OCI-LY7 (cell line): ENCODE results near the gene KHDRBS2. TPM values are rescaled to one million over a fixed set of nuclear protein-coding genes. Genes with fewer than 3 reads are reported as not detected.

Experiments
- BruUV-seq: library from RNA; stranded (reverse); fragments of 400-500 nt; replicated peaks from 2 replicates; lab custom pipeline; 2021; lab: Mats Ljungman, UMichigan
- CTCF ChIA-PET: fragments of 300-600 bp; sonication (Branson Sonifier 250); formaldehyde crosslinking; loops from one replicate; lab custom pipeline; 2022; ENCODE audit warnings: antibody characterized with exemption; ENCODE audit not compliant: unreplicated experiment; lab: Charles Lee
- POLR2A ChIA-PET: fragments of 300-600 bp; sonication (Branson Sonifier 250); formaldehyde crosslinking; loops from one replicate; lab custom pipeline; 2022; ENCODE audit warnings: antibody characterized with exemption; lab: Charles Lee
- DNase-seq: peaks from one replicate; pipeline ENCODE4 v3.0.0-alpha.2; 2015; ENCODE audit warnings: low spot score
- H2AFZ ChIP-seq: fragments of 200-600 bp; sonication (generic), shearing (Covaris generic); 2 replicates; pipeline ENCODE4 v1.6.1; 2014; ENCODE audit warnings: mild to moderate bottlenecking, antibody characterized with exemption, low read length, moderate library complexity
- H3K27ac ChIP-seq: fragments of 200-600 bp; sonication (generic); 2 replicates; pipeline ENCODE4 v1.5.1; 2014; ENCODE audit warnings: mixed run types, low read depth, mild to moderate bottlenecking, moderate library complexity, low read length, inconsistent platforms; ENCODE audit not compliant: poor library complexity, severe bottlenecking
- H3K36me3 ChIP-seq: fragments of 200-600 bp; sonication (generic); 2 replicates; pipeline ENCODE4 v1.6.1; 2014; ENCODE audit warnings: mild to moderate bottlenecking, antibody characterized with exemption, low read length, moderate library complexity, mixed read lengths; ENCODE audit not compliant: insufficient read depth
- H3K4me1 ChIP-seq: fragments of 200-600 bp; sonication (generic); 2 replicates; pipeline ENCODE4 v1.5.1; 2014; ENCODE audit warnings: mild to moderate bottlenecking, low read length; ENCODE audit not compliant: insufficient read depth, poor library complexity, severe bottlenecking
- H3K4me2 ChIP-seq: fragments of 200-600 bp; sonication (generic); 2 replicates; pipeline ENCODE4 v1.6.1; 2014; ENCODE audit warnings: mild to moderate bottlenecking, low read length
- H3K4me3 ChIP-seq: fragments of 200-600 bp; sonication (generic); 2 replicates; pipeline ENCODE4 v1.5.1; 2014; ENCODE audit warnings: mild to moderate bottlenecking, low read depth, low read length; ENCODE audit not compliant: poor library complexity, severe bottlenecking
- H3K79me2 ChIP-seq: fragments of 200-600 bp; sonication (generic); 2 replicates; pipeline ENCODE4 v1.6.1; 2016; ENCODE audit warnings: low read depth, mild to moderate bottlenecking, low read length, moderate library complexity, mixed read lengths; ENCODE audit not compliant: insufficient read depth
- H3K9me2 ChIP-seq: fragments of 200-600 bp; sonication (generic); 2 replicates; pipeline ENCODE4 v1.6.1; 2016; ENCODE audit warnings: mild to moderate bottlenecking, low read length, mixed read lengths; ENCODE audit not compliant: insufficient read depth
- H3K9me3 ChIP-seq: fragments of 200-600 bp; sonication (generic); 2 replicates; pipeline ENCODE4 v1.6.1; 2014; ENCODE audit warnings: mild to moderate bottlenecking, mixed run types, low read length, mixed read lengths
- H4K20me1 ChIP-seq: fragments of 200-600 bp; sonication (generic); 2 replicates; pipeline ENCODE4 v1.6.1; 2014; ENCODE audit warnings: mild to moderate bottlenecking, antibody characterized with exemption, low read length, moderate library complexity, mixed read lengths; ENCODE audit not compliant: insufficient read depth
- CTCF ChIP-seq: fragments of 200-600 bp; sonication (generic); conservative IDR thresholded peaks from 2 replicates; pipeline ENCODE4 v1.5.1; 2014; ENCODE audit warnings: mild to moderate bottlenecking, antibody characterized with exemption, low read length, moderate library complexity, mixed read lengths
- EZH2phosphoT487 ChIP-seq: fragments of 200-600 bp; sonication (generic); IDR thresholded peaks from 2 replicates; pipeline ENCODE4 v1.6.1; 2018; ENCODE audit warnings: low read depth, borderline replicate concordance, mild to moderate bottlenecking, mixed run types, antibody characterized with exemption, low read length, moderate library complexity, mixed read lengths
- intact Hi-C: fragments of 100-400 bp; cut with micrococcal nuclease; formaldehyde crosslinking; loops from one replicate; pipeline ENCODE4 v1.10.0; 2022; ENCODE audit not compliant: unreplicated experiment
- total RNA-seq, 2 experiments: library from RNA; depleted of rRNA in 1 of 2; stranded (reverse); fragments of >200 nt in 1 of 2; shearing (Covaris generic) in 1 of 2; gene quantifications; 2 replicates each; pipeline ENCODE4 v1.2.3, GENCODE V29; 2014 to 2022

The KHDRBS2 gene
- total RNA-seq, 2 experiments from 2014 or later, result 1.7 to 7.6 TPM

- Histone ChIP-seq H4K20me1 (no peaks in the 10 kb centered on the region), H3K9me2 (no peaks in the 10 kb centered on the region), H3K27ac (no peak overlapping the region), H2AFZ (no peak overlapping the region), H3K4me1 (no peaks in the 10 kb centered on the region), H3K9me3 (no peaks in the 10 kb centered on the region), H3K79me2 (no peaks in the 10 kb centered on the region), H3K36me3 (no peaks in the 10 kb centered on the region), H3K4me3 (no peak overlapping the region), H3K4me2 (no peak overlapping the region)
- intact Hi-C loops, result loop anchor here (10.0 kb wide), 1 partner anchor 262 kb away; no protein-coding TSS in a partner anchor
- DNase-seq, result no peak
- CTCF ChIA-PET, result no interaction called here
- TF ChIP-seq EZH2phosphoT487, result no peak
- no peak for TF ChIP-seq CTCF
- POLR2A ChIA-PET, result interaction anchor here (1.5 kb wide), 1 partner anchor 26 kb away, joined by 4 read pairs; no protein-coding TSS in a partner anchor
- no TSS peak for BruUV-seq
Measured at GRCh38 chr6:62146954-62147853, 138.8 kb downstream of the KHDRBS2 start.

GRCh38 chr6:62129127-62129526 is 156.9 kb downstream of the KHDRBS2 start:
- no peak for DNase-seq
- POLR2A ChIA-PET, result no interaction called here
- Histone ChIP-seq H3K36me3 (no peaks in the 10 kb centered on the region), H3K4me3 (no peak overlapping the region), H3K9me3 (no peaks in the 10 kb centered on the region), H3K27ac (no peak overlapping the region), H3K4me1 (no peaks in the 10 kb centered on the region), H3K9me2 (no peaks in the 10 kb centered on the region), H3K79me2 (no peaks in the 10 kb centered on the region), H4K20me1 (no peaks in the 10 kb centered on the region), H2AFZ (no peak overlapping the region), H3K4me2 (no peak overlapping the region)
- CTCF ChIA-PET, result no interaction called here
- TF ChIP-seq CTCF (no peak), EZH2phosphoT487 (no peak)
- intact Hi-C loops, result no loop called here
- BruUV-seq, result no TSS peak

DNA sequence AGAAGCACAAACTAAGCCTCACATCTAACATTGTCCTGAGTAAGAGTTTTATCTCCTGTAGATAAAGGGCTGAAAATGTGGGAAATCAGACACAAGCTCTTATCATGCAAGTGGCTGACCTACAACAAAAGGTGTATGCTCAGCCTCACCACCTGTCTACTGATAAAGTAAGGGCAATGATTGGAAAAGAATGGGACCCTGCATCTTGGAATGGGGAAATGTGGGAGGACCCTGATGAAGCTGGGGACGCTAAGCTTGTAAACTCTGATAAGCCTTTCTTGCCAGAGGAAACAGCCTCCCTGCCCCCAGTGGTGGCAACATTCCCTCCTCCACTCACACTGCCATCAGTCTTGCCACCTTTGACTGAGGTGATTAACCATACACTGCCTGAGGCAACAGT is 166.6 kb downstream of the KHDRBS2 start:
- CTCF ChIA-PET, result no interaction called here
- no peak overlapping the region for H3K27ac ChIP-seq
- no peaks in the 10 kb centered on the region for H3K9me3 ChIP-seq
- H3K79me2 ChIP-seq, result no peaks in the 10 kb centered on the region
- H3K4me3 ChIP-seq, result no peak overlapping the region
- no peak for DNase-seq
- H2AFZ ChIP-seq, result no peak overlapping the region
- no TSS peak for BruUV-seq
- H3K4me1 ChIP-seq, result no peaks in the 10 kb centered on the region
- no peaks in the 10 kb centered on the region for H3K9me2 ChIP-seq
- POLR2A ChIA-PET, result no interaction called here
- no peaks in the 10 kb centered on the region for H4K20me1 ChIP-seq
- intact Hi-C loops, result no loop called here
- H3K4me2 ChIP-seq, result no peak overlapping the region
- H3K36me3 ChIP-seq, result no peaks in the 10 kb centered on the region
- TF ChIP-seq CTCF, result no peak
- TF ChIP-seq EZH2phosphoT487, result no peak
